HepG2 (cell line): Measurements from ENCODE around the gene HPCAL1. TPM values are rescaled to one million over a fixed set of nuclear protein-coding genes. Genes with fewer than 3 reads are reported as not detected.

Source experiments
- BRD4 ChIP-seq: sonication (generic); formaldehyde crosslinking; IDR thresholded peaks from 2 replicates; pipeline ENCODE4 v1.4.0; 2020; ENCODE audit warnings: missing genetic modification reagents
- ELF4 ChIP-seq: sonication (generic); formaldehyde crosslinking; IDR thresholded peaks from 2 replicates; pipeline ENCODE4 v1.5.0; 2020; ENCODE audit warnings: missing genetic modification reagents, mild to moderate bottlenecking, moderate library complexity, borderline replicate concordance
- FOSL1 ChIP-seq: sonication (generic); formaldehyde crosslinking; IDR thresholded peaks from 2 replicates; pipeline ENCODE4 v1.9.0; 2021; ENCODE audit warnings: missing genetic modification reagents, borderline replicate concordance
- HCFC1 ChIP-seq: fragments of 150-350 bp; IDR thresholded peaks from 2 replicates; pipeline ENCODE4 v1.6.1; 2014; ENCODE audit warnings: low read depth, low read length
- HNF4A ChIP-seq: sonication (generic); formaldehyde crosslinking; IDR thresholded peaks from 2 replicates; pipeline ENCODE4 v1.4.0; 2020; ENCODE audit warnings: missing genetic modification reagents
- KLF9 ChIP-seq: IDR thresholded peaks from 2 replicates; pipeline ENCODE4 v1.6.1; 2016; ENCODE audit warnings: low read depth
- MAFK ChIP-seq, 2 experiments: IDR thresholded peaks in 1 of 2; conservative IDR thresholded peaks in 1 of 2; 2 replicates each; pipeline ENCODE4 v1.6.1; 2011; ENCODE audit warnings: improper control_type of control experiment in 2 of 2, low read length in 2 of 2
- NFIC ChIP-seq: IDR thresholded peaks from 2 replicates; pipeline ENCODE4 v1.6.1; 2012; ENCODE audit warnings: mild to moderate bottlenecking, low read length, inconsistent platforms
- TBL1XR1 ChIP-seq: fragments of 150-350 bp; IDR thresholded peaks from 2 replicates; pipeline ENCODE4 v1.6.1; 2014; ENCODE audit warnings: borderline replicate concordance, low read length; ENCODE audit not compliant: partially characterized antibody
- THAP7 ChIP-seq: sonication (generic); formaldehyde crosslinking; IDR thresholded peaks from 2 replicates; pipeline ENCODE4 v1.8.1; 2023; ENCODE audit warnings: mild to moderate bottlenecking, missing genetic modification reagents
- ZIK1 ChIP-seq: sonication (generic); formaldehyde crosslinking; IDR thresholded peaks from 2 replicates; pipeline ENCODE4 v1.5.0; 2020; ENCODE audit warnings: mild to moderate bottlenecking, low read depth, missing genetic modification reagents, borderline replicate concordance
- ZNF503 ChIP-seq: sonication (generic); formaldehyde crosslinking; IDR thresholded peaks from 2 replicates; pipeline ENCODE4 v1.4.0; 2020; ENCODE audit warnings: missing genetic modification reagents
- ZNF598 ChIP-seq: sonication (generic); formaldehyde crosslinking; IDR thresholded peaks from 2 replicates; pipeline ENCODE4 v1.5.1; 2020; ENCODE audit warnings: mild to moderate bottlenecking, missing genetic modification reagents, borderline replicate concordance
- ZNF766 ChIP-seq: sonication (generic); formaldehyde crosslinking; IDR thresholded peaks from 2 replicates; pipeline ENCODE4 v1.5.0; 2020; ENCODE audit warnings: missing genetic modification reagents, borderline replicate concordance
- polyA plus RNA-seq, 8 experiments: library from polyadenylated mRNA; depleted of rRNA in 3 of 8; stranded (reverse) in 7 of 8; unstranded in 1 of 8; fragments of >200 nt; fragmentation: Illumina TruSeq in 4 of 8; extraction: Trizol in 4 of 8; gene quantifications; 2 replicates each; pipeline versions ENCODE4 v1.2.1 to v1.2.3, GENCODE V29; 2011 to 2016; ENCODE audit warnings: low read depth in 4 of 8, missing spikeins in 1 of 8, mixed read lengths in 1 of 8; ENCODE audit not compliant: insufficient read depth in 1 of 8
- total RNA-seq, 5 experiments: library from RNA; depleted of rRNA; stranded (reverse); fragments of >200 nt; fragmentation: Illumina TruSeq; extraction: Trizol; gene quantifications; 2 replicates each; pipeline ENCODE4 v1.2.3, GENCODE V29; 2016; ENCODE audit warnings: low read depth in 1 of 5
- TF ChIP-seq, protein P1 (sequence below): sonication (generic); formaldehyde crosslinking; IDR thresholded peaks from 2 replicates; pipeline ENCODE4 v1.4.0; 2020; ENCODE audit warnings: missing genetic modification reagents, mild to moderate bottlenecking, borderline replicate concordance
- TF ChIP-seq, protein P2 (sequence below): sonication (generic); formaldehyde crosslinking; IDR thresholded peaks from 2 replicates; pipeline ENCODE4 v1.4.0; 2020; ENCODE audit warnings: missing genetic modification reagents, borderline replicate concordance
- TF ChIP-seq, protein P3 (sequence below): fragments of 450-650 bp; IDR thresholded peaks from 2 replicates; pipeline ENCODE4 v1.6.1; 2017

HPCAL1 gene
- total and polyA plus RNA-seq, 2 of the 13 experiments (the other 11 are each of a cell fraction or from before 2014, with no cell fraction given): 29.5 to 29.9 TPM

GRCh38 chr2:10447895-10448575 is 145.3 kb downstream of the HPCAL1 start, which contains the start of gene ODC1 (continued):
- TF ChIP-seq THAP7 (peak; percentile 97), TBL1XR1 (no peak), ZNF598 (CRISPR knock-in tag) (peak; percentile 86; the same call in 1 of the 2 replicates), BRD4 (CRISPR knock-in tag) (no peak), FOSL1 (0 out of 2 replicates have a peak, but pooled peaks have one; percentile 49), ZIK1 (CRISPR knock-in tag) (peak; percentile 100), ELF4 (CRISPR knock-in tag) (no peak), ZNF766 (CRISPR knock-in tag) (peak; percentile 99), HNF4A (no peak), HCFC1 (no peak), KLF9 (CRISPR knock-in tag) (no peak), MAFK (conservative IDR thresholded peaks at IDR 0.05 in 1 of 2, IDR thresholded peaks at IDR 0.05 in 1 of 2; ENCODE audit: low read length in 2 of 2) (no peak), ZNF503 (CRISPR knock-in tag) (peak; percentile 81), NFIC (no peak)
- TF ChIP-seq, protein P1, sequence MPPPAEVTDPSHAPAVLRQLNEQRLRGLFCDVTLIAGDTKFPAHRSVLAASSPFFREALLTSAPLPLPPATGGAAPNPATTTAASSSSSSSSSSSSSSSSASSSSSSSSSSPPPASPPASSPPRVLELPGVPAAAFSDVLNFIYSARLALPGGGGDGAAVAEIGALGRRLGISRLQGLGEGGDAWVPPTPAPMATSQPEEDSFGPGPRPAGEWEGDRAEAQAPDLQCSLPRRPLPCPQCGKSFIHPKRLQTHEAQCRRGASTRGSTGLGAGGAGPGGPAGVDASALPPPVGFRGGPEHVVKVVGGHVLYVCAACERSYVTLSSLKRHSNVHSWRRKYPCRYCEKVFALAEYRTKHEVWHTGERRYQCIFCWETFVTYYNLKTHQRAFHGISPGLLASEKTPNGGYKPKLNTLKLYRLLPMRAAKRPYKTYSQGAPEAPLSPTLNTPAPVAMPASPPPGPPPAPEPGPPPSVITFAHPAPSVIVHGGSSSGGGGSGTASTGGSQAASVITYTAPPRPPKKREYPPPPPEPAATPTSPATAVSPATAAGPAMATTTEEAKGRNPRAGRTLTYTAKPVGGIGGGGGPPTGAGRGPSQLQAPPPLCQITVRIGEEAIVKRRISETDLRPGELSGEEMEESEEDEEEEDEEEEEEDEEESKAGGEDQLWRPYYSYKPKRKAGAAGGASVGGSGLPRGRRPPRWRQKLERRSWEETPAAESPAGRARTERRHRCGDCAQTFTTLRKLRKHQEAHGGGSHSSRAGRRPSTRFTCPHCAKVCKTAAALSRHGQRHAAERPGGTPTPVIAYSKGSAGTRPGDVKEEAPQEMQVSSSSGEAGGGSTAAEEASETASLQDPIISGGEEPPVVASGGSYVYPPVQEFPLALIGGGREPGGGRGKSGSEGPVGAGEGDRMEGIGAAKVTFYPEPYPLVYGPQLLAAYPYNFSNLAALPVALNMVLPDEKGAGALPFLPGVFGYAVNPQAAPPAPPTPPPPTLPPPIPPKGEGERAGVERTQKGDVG (CRISPR knock-in tag): no peak
- TF ChIP-seq, protein P2, sequence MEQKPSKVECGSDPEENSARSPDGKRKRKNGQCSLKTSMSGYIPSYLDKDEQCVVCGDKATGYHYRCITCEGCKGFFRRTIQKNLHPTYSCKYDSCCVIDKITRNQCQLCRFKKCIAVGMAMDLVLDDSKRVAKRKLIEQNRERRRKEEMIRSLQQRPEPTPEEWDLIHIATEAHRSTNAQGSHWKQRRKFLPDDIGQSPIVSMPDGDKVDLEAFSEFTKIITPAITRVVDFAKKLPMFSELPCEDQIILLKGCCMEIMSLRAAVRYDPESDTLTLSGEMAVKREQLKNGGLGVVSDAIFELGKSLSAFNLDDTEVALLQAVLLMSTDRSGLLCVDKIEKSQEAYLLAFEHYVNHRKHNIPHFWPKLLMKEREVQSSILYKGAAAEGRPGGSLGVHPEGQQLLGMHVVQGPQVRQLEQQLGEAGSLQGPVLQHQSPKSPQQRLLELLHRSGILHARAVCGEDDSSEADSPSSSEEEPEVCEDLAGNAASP (CRISPR knock-in tag): no peak
- TF ChIP-seq, protein P3, sequence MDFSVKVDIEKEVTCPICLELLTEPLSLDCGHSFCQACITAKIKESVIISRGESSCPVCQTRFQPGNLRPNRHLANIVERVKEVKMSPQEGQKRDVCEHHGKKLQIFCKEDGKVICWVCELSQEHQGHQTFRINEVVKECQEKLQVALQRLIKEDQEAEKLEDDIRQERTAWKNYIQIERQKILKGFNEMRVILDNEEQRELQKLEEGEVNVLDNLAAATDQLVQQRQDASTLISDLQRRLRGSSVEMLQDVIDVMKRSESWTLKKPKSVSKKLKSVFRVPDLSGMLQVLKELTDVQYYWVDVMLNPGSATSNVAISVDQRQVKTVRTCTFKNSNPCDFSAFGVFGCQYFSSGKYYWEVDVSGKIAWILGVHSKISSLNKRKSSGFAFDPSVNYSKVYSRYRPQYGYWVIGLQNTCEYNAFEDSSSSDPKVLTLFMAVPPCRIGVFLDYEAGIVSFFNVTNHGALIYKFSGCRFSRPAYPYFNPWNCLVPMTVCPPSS: no peak
